GM18507 (cell line): ENCODE results near the gene TSPAN6.

ENCODE experiments used
- DNase-seq: peaks from one replicate; pipeline ENCODE4 v3.0.0; 2011; ENCODE audit warnings: low read depth; ENCODE audit not compliant: insufficient read length; ENCODE audit errors: extremely low spot score
- FAIRE-seq: peaks from 2 replicates; lab custom pipeline; 2011; peaks lifted over from hg19 to GRCh38; lab: Jason Lieb, UNC

The TSPAN6 gene

GRCh38 chrX:100648458-100649417 lies 12.1 kb upstream of the TSPAN6 start:
- FAIRE-seq (no peak), DNase-seq (no peak)

GRCh38 chrX:100647739-100648138 lies 11.1 kb upstream of the TSPAN6 start:
- no peak for DNase-seq

GRCh38 chrX:100647095-100647494 lies 10.5 kb upstream of the TSPAN6 start:
- FAIRE-seq (no peak), DNase-seq (no peak)

More at GRCh38 chrX:100647739-100648138, 11.1 kb upstream of the TSPAN6 start:
- no peak for FAIRE-seq

- DNase-seq, result no peak
- FAIRE-seq, result no peak
Measured at GRCh38 chrX:100645106-100645505, 8.5 kb upstream of the TSPAN6 start.

- DNase-seq (no peak), FAIRE-seq (no peak)
Measured at GRCh38 chrX:100643956-100644860, 7.6 kb upstream of the TSPAN6 start, which contains the start of gene SRPX2. TSS of gene SRPX2 (plus strand) at chrX:100644199. CDS start at chrX:100646323, 2,124 bp downstream.

GRCh38 chrX:100643212-100643611 lies 6.6 kb upstream of the TSPAN6 start:
- DNase-seq (no peak), FAIRE-seq (no peak)

GRCh38 chrX:100642290-100642689 lies 5.7 kb upstream of the TSPAN6 start:
- DNase-seq (no peak), FAIRE-seq (no peak)

- DNase-seq (no peak), FAIRE-seq (no peak)
Measured at GRCh38 chrX:100635989-100636320, 651 bp downstream of the TSPAN6 start.

- FAIRE-seq, result no peak
- DNase-seq, result no peak
Measured at GRCh38 chrX:100635040-100635439, 1.6 kb downstream of the TSPAN6 start.

GRCh38 chrX:100625985-100626491 lies 10.6 kb downstream of the TSPAN6 start:
- FAIRE-seq (peak; percentile 91), DNase-seq (peak; percentile 14)

- FAIRE-seq (peak; percentile 56), DNase-seq (no peak)
Measured at GRCh38 chrX:100623001-100623400, 13.6 kb downstream of the TSPAN6 start.

- DNase-seq, result no peak
- FAIRE-seq, result no peak
Measured at GRCh38 chrX:100615005-100615404, 21.6 kb downstream of the TSPAN6 start.

GRCh38 chrX:100611951-100612350 lies 24.7 kb downstream of the TSPAN6 start:
- DNase-seq, result no peak
- FAIRE-seq, result no peak

GRCh38 chrX:100609591-100609990 lies 27.0 kb downstream of the TSPAN6 start:
- no peak for FAIRE-seq
- DNase-seq, result no peak

GRCh38 chrX:100606753-100607152 lies 29.9 kb downstream of the TSPAN6 start:
- DNase-seq (no peak), FAIRE-seq (no peak)

- DNase-seq, result no peak
- peak; percentile 79 for FAIRE-seq
Measured at GRCh38 chrX:100600758-100601157, 35.8 kb downstream of the TSPAN6 start.

- FAIRE-seq (no peak), DNase-seq (no peak)
Measured at GRCh38 chrX:100600340-100600739, 36.3 kb downstream of the TSPAN6 start.

- FAIRE-seq (no peak), DNase-seq (no peak)
Measured at GRCh38 chrX:100599456-100599855, 37.1 kb downstream of the TSPAN6 start.

- DNase-seq (no peak), FAIRE-seq (no peak)
Measured at GRCh38 chrX:100596601-100597000, 40.0 kb downstream of the TSPAN6 start.

- FAIRE-seq, result no peak
- no peak for DNase-seq
Measured at GRCh38 chrX:100593581-100593980, 43.0 kb downstream of the TSPAN6 start.
